ENCODE measurements around the gene CCDC57.

The CCDC57 gene

GRCh38 chr17:82085931-82086764 lies 126.5 kb downstream of the CCDC57 start:
- Mint-ChIP-seq H3K36me3 (peaks cover 90% of the 10 kb centered on the region), H3K4me3 (no peak overlapping the region), H3K9me3 (no peaks in the 10 kb centered on the region), H3K27ac (no peak overlapping the region), H3K4me1 (no peaks in the 10 kb centered on the region)
- no peak for DNase-seq (ENCODE audit: low spot score in 2 of 2)
- no peak for ATAC-seq

GRCh38 chr17:82085031-82085861 lies 127.4 kb downstream of the CCDC57 start:
- no peaks in the 10 kb centered on the region for H3K9me3 Mint-ChIP-seq
- ATAC-seq, result no peak
- H3K36me3 Mint-ChIP-seq, result peaks cover 90% of the 10 kb centered on the region
- no peak overlapping the region for H3K27ac Mint-ChIP-seq
- H3K4me3 Mint-ChIP-seq, result no peak overlapping the region
- no peak for DNase-seq (ENCODE audit: low spot score in 2 of 2)
- H3K4me1 Mint-ChIP-seq, result no peaks in the 10 kb centered on the region

DNA sequence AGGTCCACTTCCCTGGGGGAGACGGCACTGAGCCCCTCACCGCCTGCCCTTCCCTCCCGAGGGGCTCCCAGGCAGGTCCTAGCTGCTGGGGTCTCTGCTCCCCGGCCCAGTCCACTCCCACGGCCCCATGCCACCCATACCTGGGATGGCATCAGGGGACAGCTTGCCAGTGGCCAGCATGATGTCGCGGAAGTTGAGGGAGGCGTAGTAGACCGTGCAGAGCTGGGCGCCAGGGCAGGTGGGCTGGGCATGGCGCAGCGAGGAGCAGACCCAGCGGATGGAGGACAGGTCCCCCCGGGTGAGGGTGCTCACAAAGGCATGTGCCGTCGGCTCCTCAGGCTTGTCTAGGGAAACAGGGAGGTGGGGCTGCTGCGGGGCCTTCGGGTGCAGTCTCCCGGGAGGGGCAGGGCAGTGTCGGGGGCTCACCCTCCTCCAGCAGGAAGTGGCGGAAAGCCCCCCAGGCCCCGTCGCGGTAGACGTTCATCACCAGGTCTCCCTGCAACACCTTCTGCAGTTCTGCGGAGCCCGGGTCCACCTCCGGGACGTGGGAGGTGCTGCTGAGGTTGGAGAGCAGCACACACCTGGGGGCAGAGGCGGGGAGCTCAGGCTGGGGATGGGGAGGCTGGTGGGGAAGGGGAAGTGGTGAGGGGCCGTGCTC lies 128.1 kb downstream of the CCDC57 start:
- no peak for ATAC-seq
- H3K36me3 Mint-ChIP-seq, result peaks cover 90% of the 10 kb centered on the region
- no peaks in the 10 kb centered on the region for H3K4me1 Mint-ChIP-seq
- H3K27ac Mint-ChIP-seq, result no peak overlapping the region
- H3K9me3 Mint-ChIP-seq, result no peaks in the 10 kb centered on the region
- H3K4me3 Mint-ChIP-seq, result no peak overlapping the region
- DNase-seq (ENCODE audit: low spot score in 2 of 2), result no peak

GRCh38 chr17:82083533-82084359 lies 128.9 kb downstream of the CCDC57 start:
- no peak overlapping the region for H3K4me3 Mint-ChIP-seq
- DNase-seq (ENCODE audit: low spot score in 2 of 2), result no peak
- H3K36me3 Mint-ChIP-seq, result peaks cover 88% of the 10 kb centered on the region
- no peaks in the 10 kb centered on the region for H3K9me3 Mint-ChIP-seq
- H3K4me1 Mint-ChIP-seq, result no peaks in the 10 kb centered on the region
- H3K27ac Mint-ChIP-seq, result no peak overlapping the region
- ATAC-seq, result no peak

- Mint-ChIP-seq H3K27ac (no peak overlapping the region), H3K4me1 (no peaks in the 10 kb centered on the region), H3K4me3 (no peak overlapping the region), H3K9me3 (no peaks in the 10 kb centered on the region), H3K36me3 (peaks cover 85% of the 10 kb centered on the region)
- no peak for ATAC-seq
- no peak for DNase-seq (ENCODE audit: low spot score in 2 of 2)
Observed at GRCh38 chr17:82083009-82083408, 129.6 kb downstream of the CCDC57 start.

DNA sequence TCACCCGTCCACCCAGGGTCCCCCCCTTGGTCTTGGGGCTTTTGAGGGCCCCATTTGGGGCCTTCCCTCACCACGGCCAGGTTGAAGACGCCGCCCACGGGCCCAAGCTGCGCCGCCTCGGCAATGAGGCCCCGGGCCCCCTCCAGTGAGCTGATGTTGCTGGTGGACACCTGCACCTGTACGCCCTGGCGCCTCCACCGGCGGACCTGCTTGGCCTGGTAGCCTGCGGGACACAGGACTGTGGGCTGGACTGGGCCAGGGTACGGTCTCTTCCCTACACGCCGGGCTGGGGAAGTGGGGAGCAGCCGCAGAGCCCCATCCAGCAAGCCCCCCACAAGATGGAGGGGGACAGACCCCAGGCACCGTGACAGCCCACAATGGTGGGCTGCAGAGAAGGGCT lies 130.2 kb downstream of the CCDC57 start:
- H3K9me3 Mint-ChIP-seq, result no peaks in the 10 kb centered on the region
- no peak overlapping the region for H3K27ac Mint-ChIP-seq
- no peaks in the 10 kb centered on the region for H3K4me1 Mint-ChIP-seq
- DNase-seq (ENCODE audit: low spot score in 2 of 2), result no peak
- ATAC-seq, result no peak
- H3K4me3 Mint-ChIP-seq, result no peak overlapping the region
- peaks cover 87% of the 10 kb centered on the region for H3K36me3 Mint-ChIP-seq

DNA sequence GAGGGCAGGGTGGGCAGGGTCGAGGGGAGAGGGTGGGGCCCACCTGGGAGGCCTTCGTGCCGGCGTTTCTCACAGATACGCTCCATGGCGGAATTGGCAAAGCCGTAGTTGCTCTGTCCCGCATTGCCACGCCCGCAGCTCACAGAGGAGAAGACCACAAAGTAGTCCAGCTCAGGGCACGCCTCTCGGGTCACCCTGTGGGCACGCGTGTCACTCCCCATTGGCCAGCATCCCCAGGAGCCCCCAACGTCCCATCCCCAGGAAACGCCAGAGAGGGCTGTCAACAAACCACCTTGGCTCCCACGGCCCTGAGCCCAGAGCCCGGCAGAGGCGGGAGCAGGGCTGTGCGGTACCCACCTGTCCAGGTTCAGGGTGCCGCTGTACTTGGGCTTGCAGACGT lies 130.7 kb downstream of the CCDC57 start:
- Mint-ChIP-seq H3K4me1 (no peaks in the 10 kb centered on the region), H3K4me3 (no peak overlapping the region), H3K36me3 (peaks cover 86% of the 10 kb centered on the region), H3K27ac (no peak overlapping the region), H3K9me3 (no peaks in the 10 kb centered on the region)
- DNase-seq (ENCODE audit: low spot score in 2 of 2) (no peak), ATAC-seq (no peak)

DNA sequence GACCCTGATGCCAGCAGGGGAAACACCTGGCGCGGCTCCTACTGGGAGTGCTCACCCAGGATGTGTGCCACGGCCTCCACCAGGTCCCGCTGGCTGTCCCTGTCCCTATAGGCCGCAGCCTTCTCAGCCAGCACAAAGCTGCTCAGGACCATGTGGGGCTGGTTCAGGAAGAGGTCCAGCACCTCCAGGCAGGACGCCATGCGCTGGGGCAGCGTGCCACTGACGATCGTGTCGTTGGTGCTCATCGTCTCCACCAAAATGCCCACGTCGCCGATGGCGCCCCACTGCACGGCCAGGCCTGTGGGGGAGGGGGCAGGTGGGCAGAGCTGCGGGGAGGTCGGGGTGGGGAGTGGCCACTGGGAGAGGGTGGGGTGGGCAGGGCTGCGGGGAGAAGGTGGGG lies 131.1 kb downstream of the CCDC57 start:
- no peak for DNase-seq (ENCODE audit: low spot score in 2 of 2)
- ATAC-seq, result no peak
- Mint-ChIP-seq H3K9me3 (no peaks in the 10 kb centered on the region), H3K4me1 (no peaks in the 10 kb centered on the region), H3K27ac (no peak overlapping the region), H3K36me3 (peaks cover 82% of the 10 kb centered on the region), H3K4me3 (no peak overlapping the region)

GRCh38 chr17:82080789-82081464 lies 131.7 kb downstream of the CCDC57 start:
- no peaks in the 10 kb centered on the region for H3K9me3 Mint-ChIP-seq
- no peak for DNase-seq (ENCODE audit: low spot score in 2 of 2)
- H3K36me3 Mint-ChIP-seq, result peaks cover 76% of the 10 kb centered on the region
- no peak overlapping the region for H3K27ac Mint-ChIP-seq
- no peaks in the 10 kb centered on the region for H3K4me1 Mint-ChIP-seq
- H3K4me3 Mint-ChIP-seq, result no peak overlapping the region
- ATAC-seq, result no peak

GRCh38 chr17:82080048-82080788 lies 132.4 kb downstream of the CCDC57 start:
- DNase-seq (ENCODE audit: low spot score in 2 of 2), result no peak
- H3K4me1 Mint-ChIP-seq, result no peaks in the 10 kb centered on the region
- no peak overlapping the region for H3K4me3 Mint-ChIP-seq
- H3K9me3 Mint-ChIP-seq, result no peaks in the 10 kb centered on the region
- ATAC-seq, result no peak
- H3K36me3 Mint-ChIP-seq, result peaks cover 72% of the 10 kb centered on the region
- no peak overlapping the region for H3K27ac Mint-ChIP-seq

GRCh38 chr17:82079001-82079677 lies 133.5 kb downstream of the CCDC57 start:
- ATAC-seq, result no peak
- Mint-ChIP-seq H3K27ac (no peak overlapping the region), H3K4me1 (no peaks in the 10 kb centered on the region), H3K36me3 (peaks cover 62% of the 10 kb centered on the region), H3K9me3 (no peaks in the 10 kb centered on the region), H3K4me3 (no peak overlapping the region)
- no peak for DNase-seq (ENCODE audit: low spot score in 2 of 2)

GRCh38 chr17:82078433-82078832 lies 134.2 kb downstream of the CCDC57 start:
- H3K4me3 Mint-ChIP-seq, result no peak overlapping the region
- DNase-seq (ENCODE audit: low spot score in 2 of 2), result no peak
- no peak for ATAC-seq
- H3K9me3 Mint-ChIP-seq, result no peaks in the 10 kb centered on the region
- H3K36me3 Mint-ChIP-seq, result peaks cover 55% of the 10 kb centered on the region
- no peaks in the 10 kb centered on the region for H3K4me1 Mint-ChIP-seq
- H3K27ac Mint-ChIP-seq, result no peak overlapping the region

GRCh38 chr17:82077617-82078358 lies 134.9 kb downstream of the CCDC57 start:
- H3K36me3 Mint-ChIP-seq, result peaks cover 48% of the 10 kb centered on the region
- DNase-seq (ENCODE audit: low spot score in 2 of 2), result no peak
- no peak overlapping the region for H3K4me3 Mint-ChIP-seq
- ATAC-seq, result no peak
- no peaks in the 10 kb centered on the region for H3K9me3 Mint-ChIP-seq
- H3K4me1 Mint-ChIP-seq, result no peaks in the 10 kb centered on the region
- H3K27ac Mint-ChIP-seq, result no peak overlapping the region
